Fibroblast of lung (primary cell): ENCODE data around the gene EIF2D. TPM values are rescaled to one million over a fixed set of nuclear protein-coding genes. Genes with fewer than 3 reads are reported as not detected.
A peak's percentile ranks its signal among the peaks of the same experiment; 100 is the strongest.

Experiments used
- DNase-seq, 2 donors: peaks; one replicate each; pipeline versions ENCODE4 v3.0.0 to v3.0.0-alpha.2; 2010; ENCODE audit warnings: low read depth in 2 of 2
- H2AFZ ChIP-seq: 2 replicates; pipeline ENCODE4 v1.5.1; 2012; ENCODE audit warnings: low read length, control low read depth, inconsistent platforms
- H3K27ac ChIP-seq: 2 replicates; pipeline ENCODE4 v1.5.1; 2011; ENCODE audit warnings: low read length, control low read depth; ENCODE audit not compliant: insufficient read depth
- H3K27me3 ChIP-seq: 2 replicates; pipeline ENCODE4 v1.5.1; 2011; ENCODE audit warnings: mild to moderate bottlenecking, low read length; ENCODE audit not compliant: control insufficient read depth, insufficient read depth
- H3K36me3 ChIP-seq: 2 replicates; pipeline ENCODE4 v1.5.1; 2011; ENCODE audit warnings: low read length; ENCODE audit not compliant: control insufficient read depth, insufficient read depth
- H3K4me1 ChIP-seq: 2 replicates; pipeline ENCODE4 v1.5.1; 2011; ENCODE audit warnings: low read length; ENCODE audit not compliant: control insufficient read depth, insufficient read depth; ENCODE audit errors: extremely low read depth
- H3K4me2 ChIP-seq: 2 replicates; pipeline ENCODE4 v1.5.1; 2011; ENCODE audit warnings: low read length, control low read depth; ENCODE audit not compliant: insufficient read depth; ENCODE audit errors: extremely low read depth
- H3K4me3 ChIP-seq, 4 experiments: fragments of 200-600 bp in 1 of 4; sonication (generic) in 1 of 4; replicated peaks in 1 of 4; 2 replicates each; pipeline ENCODE4 v1.5.1; 2011 to 2016; ENCODE audit warnings: low read length in 4 of 4, low read depth in 3 of 4, mild to moderate bottlenecking in 3 of 4, control low read depth in 2 of 4, inconsistent platforms in 1 of 4, mixed read lengths in 1 of 4; ENCODE audit not compliant: insufficient read depth in 1 of 4; ENCODE audit errors: control extremely low read depth in 1 of 4
- H3K79me2 ChIP-seq: 2 replicates; pipeline ENCODE4 v1.5.1; 2012; ENCODE audit warnings: mild to moderate bottlenecking, low read length, inconsistent platforms; ENCODE audit not compliant: control insufficient read depth, insufficient read depth
- H3K9ac ChIP-seq: 2 replicates; pipeline ENCODE4 v1.5.1; 2011; ENCODE audit warnings: mild to moderate bottlenecking, low read length, control low read depth; ENCODE audit not compliant: insufficient read depth
- H3K9me3 ChIP-seq: 2 replicates; pipeline ENCODE4 v1.5.1; 2012; ENCODE audit warnings: low read depth, low read length; ENCODE audit not compliant: control insufficient read depth, insufficient read depth
- H4K20me1 ChIP-seq: 2 replicates; pipeline ENCODE4 v1.5.1; 2011; ENCODE audit warnings: low read length; ENCODE audit not compliant: control insufficient read depth, insufficient read depth; ENCODE audit errors: extremely low read depth
- CTCF ChIP-seq, 2 donors: IDR thresholded peaks in 1 of 2; conservative IDR thresholded peaks in 1 of 2; 1 replicate in 1 of 2; 2 replicates in 1 of 2; pipeline ENCODE4 v1.5.1; 2011 to 2012; ENCODE audit warnings: low read length in 2 of 2, control low read depth in 1 of 2, inconsistent platforms in 1 of 2, low read depth in 1 of 2, mild to moderate bottlenecking in 1 of 2
- EZH2 ChIP-seq: IDR thresholded peaks from 2 replicates; pipeline ENCODE4 v1.5.1; 2012; ENCODE audit warnings: low read length, control low read depth, mild to moderate bottlenecking; ENCODE audit errors: missing control alignments
- polyA plus RNA-seq, 2 donors: library from polyadenylated mRNA; depleted of rRNA in 1 of 2; stranded (reverse) in 1 of 2; unstranded in 1 of 2; fragments of >200 nt; gene quantifications; 2 replicates each; pipeline ENCODE4 v1.2.1, GENCODE V29; 2011 to 2012; ENCODE audit warnings: missing spikeins in 1 of 2
- total RNA-seq: library from RNA; depleted of rRNA; stranded (reverse); fragments of >200 nt; gene quantifications from 2 replicates; pipeline ENCODE4 v1.2.1, GENCODE V29; 2014

EIF2D gene
- total and polyA plus RNA-seq, 2 donors (not counting 1 experiment from before 2014, with no cell fraction given), result 53.0 to 59.8 TPM

GRCh38 chr1:206635080-206635977, 23.1 kb upstream of the EIF2D start, which contains the start of gene DYRK3:
DYRK3 (plus strand) TSS chr1:206635536; CDS start chr1:206635704, 168 bp downstream.
- DNase-seq, result peak; percentile 91
- peak within 1 kb of the TSS; percentile 25 for H2AFZ ChIP-seq
- H3K27me3 ChIP-seq, result no peaks in the 10 kb centered on the region
- H3K4me1 ChIP-seq, result peaks cover 16% of the 10 kb centered on the region
- H4K20me1 ChIP-seq, result no peaks in the 10 kb centered on the region
- H3K36me3 ChIP-seq, result no peaks in the 10 kb centered on the region
- peak within 1 kb of the TSS; percentile 84 for H3K4me2 ChIP-seq
- TF ChIP-seq CTCF (conservative IDR thresholded peaks at IDR 0.05 in 1 of 2, IDR thresholded peaks at IDR 0.05 in 1 of 2; ENCODE audit: low read depth in 1 of 2, low read length in 2 of 2) (no peak), EZH2 (no peak)
- peak within 1 kb of the TSS; percentile 89 for H3K27ac ChIP-seq
- H3K79me2 ChIP-seq, result peaks cover 18% of the 10 kb centered on the region
- H3K9me3 ChIP-seq, result no peaks in the 10 kb centered on the region
- peak within 1 kb of the TSS; percentile 79 to 94 (median 84) for H3K4me3 ChIP-seq
- peak within 1 kb of the TSS; percentile 93 for H3K9ac ChIP-seq

- peak overlapping the region in 2 of 4 experiments; percentile 56 to 87 for H3K4me3 ChIP-seq
These were observed 22.3 kb upstream of the EIF2D start for GRCh38 chr1:206634365-206635079.

More at GRCh38 chr1:206634365-206635079, 22.3 kb upstream of the EIF2D start:
- no peak overlapping the region for H2AFZ ChIP-seq
- peaks cover 18% of the 10 kb centered on the region for H3K79me2 ChIP-seq
- peaks cover 16% of the 10 kb centered on the region for H3K4me1 ChIP-seq
- H3K9ac ChIP-seq, result peak overlapping the region; percentile 39
- peak; percentile 81 to 83 for TF ChIP-seq CTCF (conservative IDR thresholded peaks at IDR 0.05 in 1 of 2, IDR thresholded peaks at IDR 0.05 in 1 of 2; ENCODE audit: low read depth in 1 of 2, low read length in 2 of 2)
- no peak for TF ChIP-seq EZH2
- peak overlapping the region; percentile 89 for H3K27ac ChIP-seq
- DNase-seq, result peak; percentile 80 to 91
- no peaks in the 10 kb centered on the region for H3K27me3 ChIP-seq
- peak overlapping the region; percentile 42 for H3K4me2 ChIP-seq
- no peaks in the 10 kb centered on the region for H3K36me3 ChIP-seq
- H4K20me1 ChIP-seq, result no peaks in the 10 kb centered on the region
- no peaks in the 10 kb centered on the region for H3K9me3 ChIP-seq
